ENCODE measurements around the gene NAXD. TPM values are rescaled to one million over a fixed set of nuclear protein-coding genes. Genes with fewer than 3 reads are reported as not detected.

NAXD gene
- total RNA-seq, 4 donors from 2014 or later, result 12.9 to 37.8 (median 33.3) TPM

DNA sequence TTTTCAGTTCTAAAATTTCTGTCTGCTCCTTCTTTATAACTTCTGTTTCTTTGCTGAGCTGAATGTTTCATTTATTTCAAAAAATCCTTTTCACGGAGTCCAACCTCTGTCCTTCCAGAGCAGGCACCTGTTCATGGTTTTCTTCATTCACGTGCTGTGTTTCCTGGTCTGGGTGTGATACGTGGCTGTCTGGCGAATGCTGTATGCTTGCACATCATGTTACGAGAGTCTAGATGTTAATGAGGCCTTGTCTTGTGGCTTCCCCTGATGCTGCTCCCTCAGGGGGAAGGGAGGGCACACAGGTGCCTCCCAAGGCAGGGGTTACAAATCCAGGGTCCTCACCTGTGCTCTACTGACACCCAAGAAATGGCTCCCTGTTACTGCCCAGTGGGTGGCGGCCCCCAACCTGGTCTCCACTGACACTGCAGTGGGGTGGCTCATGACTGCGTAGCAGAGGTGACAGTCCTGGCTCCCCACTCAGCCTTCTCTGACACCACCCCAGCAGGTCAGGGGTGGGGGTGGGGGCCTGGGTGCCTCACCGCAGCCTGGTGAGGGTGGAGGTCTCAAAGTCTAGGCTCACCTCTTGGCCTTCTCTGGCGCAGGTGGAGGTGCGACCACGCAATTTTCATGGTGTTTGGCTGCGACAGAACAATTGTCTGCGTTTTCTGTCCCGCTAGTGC is 33.7 kb upstream of the NAXD start:
- no peaks in the 10 kb centered on the region for H3K36me3 ChIP-seq
- no peak for DNase-seq
- TF ChIP-seq EP300 (IDR thresholded peaks at IDR 0.05; ENCODE audit: low read depth) (no peak), POLR2A (IDR thresholded peaks at IDR 0.05) (no peak), POLR2AphosphoS5 (IDR thresholded peaks at IDR 0.05) (no peak)
- TF ChIP-seq, protein P1, sequence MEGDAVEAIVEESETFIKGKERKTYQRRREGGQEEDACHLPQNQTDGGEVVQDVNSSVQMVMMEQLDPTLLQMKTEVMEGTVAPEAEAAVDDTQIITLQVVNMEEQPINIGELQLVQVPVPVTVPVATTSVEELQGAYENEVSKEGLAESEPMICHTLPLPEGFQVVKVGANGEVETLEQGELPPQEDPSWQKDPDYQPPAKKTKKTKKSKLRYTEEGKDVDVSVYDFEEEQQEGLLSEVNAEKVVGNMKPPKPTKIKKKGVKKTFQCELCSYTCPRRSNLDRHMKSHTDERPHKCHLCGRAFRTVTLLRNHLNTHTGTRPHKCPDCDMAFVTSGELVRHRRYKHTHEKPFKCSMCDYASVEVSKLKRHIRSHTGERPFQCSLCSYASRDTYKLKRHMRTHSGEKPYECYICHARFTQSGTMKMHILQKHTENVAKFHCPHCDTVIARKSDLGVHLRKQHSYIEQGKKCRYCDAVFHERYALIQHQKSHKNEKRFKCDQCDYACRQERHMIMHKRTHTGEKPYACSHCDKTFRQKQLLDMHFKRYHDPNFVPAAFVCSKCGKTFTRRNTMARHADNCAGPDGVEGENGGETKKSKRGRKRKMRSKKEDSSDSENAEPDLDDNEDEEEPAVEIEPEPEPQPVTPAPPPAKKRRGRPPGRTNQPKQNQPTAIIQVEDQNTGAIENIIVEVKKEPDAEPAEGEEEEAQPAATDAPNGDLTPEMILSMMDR (IDR thresholded peaks at IDR 0.05), result no peak
- no peaks in the 10 kb centered on the region for H3K27me3 ChIP-seq
- in situ Hi-C loops (cut with MboI; ENCODE audit: low pct_ligation_motif_present in 1 of 4, low pct_unique_long_range_greater_than_20kb in 1 of 4, low sequenced_read_pairs in 3 of 4) (loop anchor here in 1 of 4 donors (25.0 kb wide), 2 partner anchors 231 to 481 kb away; no protein-coding TSS in a partner anchor), intact Hi-C loops (cut with DNase I; ENCODE audit: low total_unique reads) (no loop called here)
- WGBS, 2 donors (ENCODE audit: low coverage in 1 of 2), result 38 to 79% methylated on average over 4 to 13 of the region's 14 CpGs
- H3K4me1 ChIP-seq, result no peaks in the 10 kb centered on the region
- no peak overlapping the region for H3K27ac ChIP-seq
- H3K4me3 ChIP-seq, result no peak overlapping the region
- no peaks in the 10 kb centered on the region for H3K9me3 ChIP-seq

DNA sequence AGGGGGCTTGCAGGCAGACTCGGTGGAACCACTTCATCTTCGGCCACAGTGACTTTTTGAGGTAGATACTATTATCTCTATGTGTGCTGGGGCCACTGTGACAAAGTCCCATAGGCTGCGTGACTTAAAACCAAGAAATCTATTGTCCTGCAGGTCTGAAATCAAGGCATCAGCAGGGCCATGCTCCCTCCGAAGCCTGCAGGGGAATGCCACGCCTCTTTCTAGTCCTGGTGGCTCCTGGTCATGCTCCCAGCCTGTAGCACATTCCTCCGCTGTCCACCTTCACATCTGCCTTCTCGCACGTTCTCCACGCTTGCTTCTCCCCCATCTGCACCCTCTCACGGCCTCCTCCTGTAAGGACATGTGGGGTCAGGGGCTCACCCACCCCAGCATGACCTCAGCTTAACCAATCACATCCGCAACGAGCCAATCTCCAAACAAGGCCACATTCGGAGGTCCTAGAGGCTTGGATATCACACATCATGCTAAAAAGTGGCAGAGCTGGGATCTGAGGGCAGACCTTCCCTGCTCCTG is 32.9 kb upstream of the NAXD start:
- H3K4me1 ChIP-seq, result no peaks in the 10 kb centered on the region
- intact Hi-C loops (cut with DNase I; ENCODE audit: low total_unique reads) (no loop called here), in situ Hi-C loops (cut with MboI; ENCODE audit: low pct_ligation_motif_present in 1 of 4, low pct_unique_long_range_greater_than_20kb in 1 of 4, low sequenced_read_pairs in 3 of 4) (loop anchor here in 1 of 4 donors (25.0 kb wide), 2 partner anchors 230 to 480 kb away; no protein-coding TSS in a partner anchor)
- 81 to 93% methylated on average over 7 to 13 of the region's 13 CpGs for WGBS, 2 donors (ENCODE audit: low coverage in 1 of 2)
- no peak for DNase-seq
- TF ChIP-seq EP300 (IDR thresholded peaks at IDR 0.05; ENCODE audit: low read depth) (no peak), POLR2A (IDR thresholded peaks at IDR 0.05) (no peak), POLR2AphosphoS5 (IDR thresholded peaks at IDR 0.05) (no peak)
- TF ChIP-seq, protein P1 (IDR thresholded peaks at IDR 0.05), result no peak
- no peaks in the 10 kb centered on the region for H3K9me3 ChIP-seq
- no peak overlapping the region for H3K4me3 ChIP-seq
- no peaks in the 10 kb centered on the region for H3K36me3 ChIP-seq
- no peak overlapping the region for H3K27ac ChIP-seq
- no peaks in the 10 kb centered on the region for H3K27me3 ChIP-seq

DNA sequence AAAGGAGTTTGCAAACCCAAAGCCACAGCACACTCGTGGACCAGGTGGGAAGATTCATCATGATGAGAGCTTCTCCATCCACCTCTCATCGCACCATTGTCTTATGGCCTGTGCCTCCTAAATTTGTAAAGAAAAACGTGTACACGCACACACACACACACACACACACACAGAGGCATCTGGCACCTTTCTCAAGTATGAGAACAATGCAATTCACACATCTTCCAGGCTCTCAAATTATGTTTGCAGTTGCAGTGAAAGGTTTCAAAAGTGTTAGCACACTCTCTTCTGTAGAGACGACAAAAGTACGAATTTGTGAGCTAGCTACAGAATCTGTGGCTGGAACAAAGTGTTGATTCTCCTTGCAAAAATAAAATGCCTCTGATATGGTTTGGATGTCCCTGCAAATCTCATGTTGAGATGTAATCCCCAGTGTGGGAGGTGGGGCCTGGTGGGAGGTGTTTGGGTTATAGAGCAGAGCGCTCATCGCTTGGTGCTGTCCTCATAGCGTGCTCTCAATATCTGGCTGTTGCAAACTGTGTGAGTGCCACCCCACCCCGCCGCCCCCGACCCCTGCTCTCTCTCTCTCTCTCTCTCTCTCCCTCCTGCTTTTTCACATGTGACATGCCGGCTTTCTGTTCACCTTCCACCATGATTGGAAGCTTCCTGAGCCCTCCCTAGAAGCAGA is 32.0 kb upstream of the NAXD start:
- no peak for DNase-seq
- Histone ChIP-seq H3K27me3 (no peaks in the 10 kb centered on the region), H3K9me3 (no peaks in the 10 kb centered on the region), H3K36me3 (no peaks in the 10 kb centered on the region), H3K4me3 (no peak overlapping the region), H3K4me1 (no peaks in the 10 kb centered on the region), H3K27ac (no peak overlapping the region)
- in situ Hi-C loops (cut with MboI; ENCODE audit: low pct_ligation_motif_present in 1 of 4, low pct_unique_long_range_greater_than_20kb in 1 of 4, low sequenced_read_pairs in 3 of 4), result loop anchor here in 1 of 4 donors (25.0 kb wide), 2 partner anchors 229 to 479 kb away; no protein-coding TSS in a partner anchor
- intact Hi-C loops (cut with DNase I; ENCODE audit: low total_unique reads), result no loop called here
- TF ChIP-seq EP300 (IDR thresholded peaks at IDR 0.05; ENCODE audit: low read depth) (no peak), POLR2AphosphoS5 (IDR thresholded peaks at IDR 0.05) (no peak), POLR2A (IDR thresholded peaks at IDR 0.05) (no peak)
- TF ChIP-seq, protein P1 (IDR thresholded peaks at IDR 0.05), result no peak
- WGBS, 2 donors (ENCODE audit: low coverage in 1 of 2), result 83 to 85% methylated on average over 6 to 13 of the region's 13 CpGs

DNA sequence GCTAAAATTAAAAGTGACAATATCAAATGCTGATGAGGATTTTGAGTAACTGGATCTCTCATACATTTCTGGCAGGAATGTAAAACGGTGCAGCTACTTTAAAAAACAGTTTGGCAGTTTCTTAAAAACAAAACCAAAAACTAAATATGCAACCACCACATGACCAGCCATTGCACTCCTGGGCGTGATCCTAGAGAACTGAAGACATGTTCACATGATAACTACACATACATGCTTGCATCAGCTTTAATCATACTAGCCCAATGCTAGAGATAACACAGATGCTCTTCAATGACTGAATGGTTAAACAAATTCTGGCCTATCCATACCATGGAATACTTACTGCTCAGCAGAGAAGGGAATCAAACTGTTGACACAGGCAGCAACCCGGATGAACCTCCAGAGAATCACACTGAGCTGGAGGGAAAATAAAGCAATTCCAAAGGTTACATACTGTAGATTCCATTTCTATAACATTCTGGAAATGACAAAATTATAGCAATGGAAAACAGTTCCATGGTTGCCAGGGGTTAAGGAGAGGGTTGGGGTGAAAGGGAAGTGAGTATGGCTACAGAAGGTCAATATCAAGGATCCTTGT is 25.5 kb upstream of the NAXD start:
- H3K4me3 ChIP-seq, result no peak overlapping the region
- WGBS, 2 donors (ENCODE audit: low coverage in 1 of 2), result 41 to 63% methylated on average over 3 of the region's 3 CpGs
- no peak for DNase-seq
- no peaks in the 10 kb centered on the region for H3K4me1 ChIP-seq
- intact Hi-C loops (cut with DNase I; ENCODE audit: low total_unique reads), result no loop called here
- H3K27ac ChIP-seq, result no peak overlapping the region
- TF ChIP-seq POLR2AphosphoS5 (IDR thresholded peaks at IDR 0.05), result no peak
- TF ChIP-seq, protein P1 (IDR thresholded peaks at IDR 0.05), result no peak
- no peak for TF ChIP-seq EP300 (IDR thresholded peaks at IDR 0.05; ENCODE audit: low read depth)
- TF ChIP-seq POLR2A (IDR thresholded peaks at IDR 0.05), result no peak
- in situ Hi-C loops (cut with MboI; ENCODE audit: low pct_ligation_motif_present in 1 of 4, low pct_unique_long_range_greater_than_20kb in 1 of 4, low sequenced_read_pairs in 3 of 4), result loop anchor here (10.0 to 25.0 kb wide), 4 partner anchors 215 to 472 kb away; no protein-coding TSS in a partner anchor
- no peaks in the 10 kb centered on the region for H3K27me3 ChIP-seq
- no peaks in the 10 kb centered on the region for H3K36me3 ChIP-seq
- H3K9me3 ChIP-seq, result no peaks in the 10 kb centered on the region

Measured in transverse colon (tissue), 4 donors.